Amniotic epithelial cell (primary cell): ENCODE results near the gene EMID1.

ENCODE experiments used
- DNase-seq: peaks from one replicate; pipeline ENCODE4 v3.0.0-alpha.2; 2010; ENCODE audit warnings: low read depth

The EMID1 gene

GRCh38 chr22:29298641-29299040, 92.9 kb downstream of the EMID1 start:
- DNase-seq: no peak

GRCh38 chr22:29299136-29299900, 93.6 kb downstream of the EMID1 start:
- DNase-seq: no peak

- no peak for DNase-seq
Observed at GRCh38 chr22:29300467-29300806, 94.7 kb downstream of the EMID1 start.

- DNase-seq: no peak
Observed at GRCh38 chr22:29300807-29301601, 95.3 kb downstream of the EMID1 start.

- no peak for DNase-seq
Observed at GRCh38 chr22:29301716-29302401, 96.2 kb downstream of the EMID1 start.

GRCh38 chr22:29302402-29302680, 96.6 kb downstream of the EMID1 start:
- no peak for DNase-seq

GRCh38 chr22:29302681-29303465, 97.2 kb downstream of the EMID1 start:
- peak; percentile 29 for DNase-seq

- no peak for DNase-seq
Observed at GRCh38 chr22:29305836-29306174, 100.1 kb downstream of the EMID1 start.

GRCh38 chr22:29306175-29306834, 100.6 kb downstream of the EMID1 start, which contains the start of gene GAS2L1:
Gene GAS2L1, plus strand, starts transcription at chr22:29306650. Its CDS starts 1,456 bp downstream, at chr22:29308106.
- DNase-seq: peak; percentile 76

- DNase-seq: peak; percentile 62
Observed at GRCh38 chr22:29306835-29307595, 101.3 kb downstream of the EMID1 start.

- no peak for DNase-seq
Observed at GRCh38 chr22:29307596-29308147, 102.0 kb downstream of the EMID1 start.

- DNase-seq: no peak
Observed at GRCh38 chr22:29308148-29308790, 102.6 kb downstream of the EMID1 start.

- peak; percentile 73 for DNase-seq
Observed at GRCh38 chr22:29308791-29309262, 103.1 kb downstream of the EMID1 start.
